GM21723 (cell line): ENCODE results near the gene RARG.

Experiments used
- ATAC-seq: cut with Tn5 transposase; IDR thresholded peaks from one replicate; pipeline ENCODE4 v1.9.1; 2021; ENCODE audit warnings: mild to moderate bottlenecking, moderate library complexity; ENCODE audit not compliant: unreplicated experiment

RARG gene

GRCh38 chr12:53231921-53232645 is at the start of gene RARG:
RARG (minus strand) TSS chr12:53232209; CDS start chr12:53227545, 4,664 bp downstream.
- peak; percentile 59 for ATAC-seq

GRCh38 chr12:53279888-53280498 is 48.0 kb upstream of the RARG start:
- ATAC-seq: no peak

- no peak for ATAC-seq
These were observed 47.4 kb upstream of the RARG start for GRCh38 chr12:53279283-53279869.

GRCh38 chr12:53277981-53278380 is 46.0 kb upstream of the RARG start:
- no peak for ATAC-seq

GRCh38 chr12:53276511-53276910 is 44.5 kb upstream of the RARG start:
- ATAC-seq: no peak

- no peak for ATAC-seq
These were observed 42.4 kb upstream of the RARG start for GRCh38 chr12:53274445-53274844.

GRCh38 chr12:53268630-53269562 is 36.9 kb upstream of the RARG start:
- no peak for ATAC-seq

GRCh38 chr12:53267999-53268629 is 36.1 kb upstream of the RARG start, which contains the start of gene ESPL1:
ESPL1 (plus strand) TSS chr12:53268299; CDS start chr12:53268767, 468 bp downstream.
- peak; percentile 87 for ATAC-seq

- peak; percentile 25 for ATAC-seq
These were observed 35.4 kb upstream of the RARG start for GRCh38 chr12:53267306-53267998.

- no peak for ATAC-seq
These were observed 33.8 kb upstream of the RARG start for GRCh38 chr12:53265783-53266182.

- ATAC-seq: no peak
These were observed 27.9 kb upstream of the RARG start for GRCh38 chr12:53259891-53260290.

GRCh38 chr12:53258541-53259539 is 26.8 kb upstream of the RARG start:
- ATAC-seq: no peak

- no peak for ATAC-seq
These were observed 24.0 kb upstream of the RARG start for GRCh38 chr12:53255996-53256395.

GRCh38 chr12:53254816-53255545 is 23.0 kb upstream of the RARG start:
- no peak for ATAC-seq

GRCh38 chr12:53253298-53253697 is 21.3 kb upstream of the RARG start:
- no peak for ATAC-seq

GRCh38 chr12:53252349-53252916 is 20.4 kb upstream of the RARG start:
- no peak for ATAC-seq

- peak; percentile 77 for ATAC-seq
These were observed 19.7 kb upstream of the RARG start for GRCh38 chr12:53251477-53252348.
